Stimulated activated CD8-positive, alpha-beta memory T cell treated with anti-CD3 and anti-CD28 coated beads, Interleukin-12 subunit alpha, Interleukin-12 subunit beta, amount 100 ng/mL, for 1 hour (primary cell): ENCODE results near the gene RHBDL1.

ENCODE experiments used
- DNase-seq: peaks from one replicate; pipeline ENCODE4 v3.0.0-alpha.2; 2020; ENCODE audit warnings: low read depth

Gene RHBDL1

DNA sequence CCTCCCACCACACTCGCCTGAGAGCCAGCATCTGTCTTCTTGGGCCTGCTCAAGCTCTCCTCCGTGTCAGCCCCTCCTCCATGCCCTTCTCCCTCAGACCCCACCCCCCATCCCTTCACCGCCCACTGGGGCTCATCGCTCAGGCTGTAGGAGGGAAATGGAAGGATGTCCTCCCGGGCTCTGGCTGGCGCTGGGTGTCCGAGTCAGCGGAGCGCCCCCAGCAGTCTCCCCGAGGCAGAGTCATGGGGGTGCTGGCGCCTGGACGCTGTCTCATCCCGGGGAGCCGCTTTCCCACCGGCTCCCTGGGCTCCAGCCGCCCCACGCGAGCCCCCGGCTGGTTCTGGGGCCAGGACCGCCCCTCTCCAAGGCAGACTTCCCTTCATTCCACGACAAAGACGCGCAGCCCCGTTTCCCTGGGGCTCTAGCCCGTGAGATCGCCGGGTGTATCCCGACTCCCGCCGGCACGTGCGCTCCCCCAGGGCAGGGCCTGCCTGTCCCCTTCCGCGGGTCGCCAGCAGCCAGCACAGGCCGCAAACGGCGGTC, 45.0 kb downstream of the RHBDL1 start:
- DNase-seq, result no peak

DNA sequence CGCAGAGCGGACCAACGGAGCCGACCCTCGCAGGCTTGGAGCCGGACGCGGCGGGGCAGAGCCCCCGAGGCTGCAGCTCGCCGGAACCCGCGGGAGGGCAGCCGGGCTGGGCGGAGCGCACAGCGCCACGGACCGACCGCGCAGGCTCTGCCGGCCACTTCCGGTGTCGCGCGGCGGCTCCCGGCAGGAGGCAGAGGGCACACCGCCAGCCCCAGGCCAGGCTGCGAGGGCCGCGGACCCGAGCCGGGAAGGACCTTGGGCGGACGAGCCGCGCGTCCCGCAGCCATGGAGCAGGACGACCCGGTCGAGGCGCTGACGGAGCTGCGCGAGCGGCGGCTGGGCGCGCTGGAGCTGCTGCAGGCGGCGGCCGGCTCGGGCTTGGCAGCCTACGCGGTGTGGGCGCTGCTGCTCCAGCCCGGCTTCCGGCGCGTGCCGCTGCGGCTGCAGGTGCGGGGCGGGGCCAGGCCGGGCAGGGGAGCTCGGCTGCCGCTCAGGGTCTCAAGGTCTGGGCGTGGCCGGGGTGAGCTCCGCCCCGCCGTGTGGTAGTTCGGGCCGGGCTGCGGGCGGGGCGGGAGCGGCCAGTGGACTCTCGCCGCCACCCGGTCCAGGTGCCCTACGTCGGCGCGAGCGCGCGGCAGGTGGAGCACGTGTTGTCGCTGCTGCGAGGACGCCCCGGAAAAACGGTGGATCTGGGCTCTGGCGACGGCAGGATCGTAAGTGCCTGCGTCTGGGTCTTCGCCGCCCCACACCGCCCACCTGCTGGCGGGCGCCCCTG, 45.7 kb downstream of the RHBDL1 start, which contains the start of gene ANTKMT:
ANTKMT (plus strand) TSS at position 157 of the 775 bp plus-strand sequence; CDS start at position 286, 129 bp downstream.
- no peak for DNase-seq

DNA sequence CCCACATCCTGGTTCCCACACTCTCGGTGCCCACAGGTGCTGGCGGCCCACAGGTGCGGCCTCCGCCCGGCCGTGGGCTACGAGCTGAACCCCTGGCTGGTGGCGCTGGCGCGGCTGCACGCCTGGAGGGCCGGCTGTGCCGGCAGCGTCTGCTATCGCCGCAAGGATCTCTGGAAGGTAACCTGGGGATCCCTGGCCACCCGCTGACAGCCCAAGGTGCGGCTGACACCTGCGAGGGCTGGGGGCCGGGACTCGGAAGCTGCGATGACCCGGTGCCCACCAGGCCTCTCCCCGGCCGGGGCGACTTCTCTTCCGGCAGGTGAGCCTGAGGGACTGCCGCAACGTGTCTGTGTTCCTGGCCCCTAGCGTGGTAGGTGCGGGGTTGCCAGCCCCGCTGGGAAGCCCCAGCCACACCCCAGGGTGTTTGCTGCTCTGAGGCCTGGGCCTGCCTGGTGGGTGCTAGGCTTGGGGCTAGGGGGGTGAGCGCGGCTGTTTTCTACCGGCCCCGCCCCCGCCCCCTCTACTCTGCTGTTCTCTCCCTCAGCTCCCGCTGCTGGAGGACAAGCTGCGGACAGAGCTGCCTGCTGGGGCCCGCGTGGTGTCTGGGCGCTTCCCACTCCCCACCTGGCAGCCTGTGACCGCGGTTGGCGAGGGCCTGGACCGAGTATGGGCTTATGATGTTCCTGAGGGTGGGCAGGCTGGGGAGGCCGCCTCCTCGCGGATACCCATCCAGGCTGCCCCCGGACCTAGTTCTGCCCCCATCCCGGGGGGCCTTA, 46.5 kb downstream of the RHBDL1 start:
- DNase-seq, result no peak

DNA sequence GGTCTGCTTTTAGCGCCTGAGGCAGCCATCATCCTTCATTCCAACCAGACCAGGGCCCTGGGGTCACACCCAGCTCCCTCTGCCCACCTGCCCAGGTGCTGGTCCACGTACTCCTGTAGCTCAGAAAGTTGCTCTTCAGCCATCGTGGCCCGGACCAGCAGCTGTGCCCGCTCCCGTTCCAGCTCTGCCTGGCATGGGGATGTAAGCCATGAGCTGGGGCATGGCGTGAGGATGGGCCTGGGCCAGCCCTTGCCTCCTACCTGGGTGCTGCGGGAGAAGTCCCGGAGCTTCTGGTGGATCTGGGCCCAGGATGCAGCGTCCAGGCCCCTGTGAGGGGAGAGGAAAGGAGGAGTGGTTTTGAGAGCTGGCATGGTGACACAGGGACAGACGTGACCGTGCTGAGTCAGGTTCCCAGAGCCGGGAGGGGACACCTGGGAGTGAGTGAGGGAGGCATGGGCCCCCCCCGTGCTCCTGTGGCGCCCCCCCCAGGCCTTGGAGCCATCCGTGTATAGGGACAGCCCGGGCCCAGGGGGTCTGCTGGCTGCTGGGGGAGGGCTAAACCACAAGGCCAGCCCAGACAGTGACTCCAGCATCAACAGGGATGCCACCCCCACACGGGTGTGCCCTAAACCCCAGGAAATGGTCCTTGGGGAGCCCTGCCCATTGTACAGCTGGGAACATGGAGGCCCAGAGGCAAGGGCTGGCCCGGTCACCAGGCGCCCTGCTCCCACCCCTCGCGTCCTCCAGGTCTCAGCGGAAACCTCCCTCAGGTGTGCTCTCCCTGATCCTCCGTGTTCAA, 47.6 kb downstream of the RHBDL1 start:
- no peak for DNase-seq

DNA sequence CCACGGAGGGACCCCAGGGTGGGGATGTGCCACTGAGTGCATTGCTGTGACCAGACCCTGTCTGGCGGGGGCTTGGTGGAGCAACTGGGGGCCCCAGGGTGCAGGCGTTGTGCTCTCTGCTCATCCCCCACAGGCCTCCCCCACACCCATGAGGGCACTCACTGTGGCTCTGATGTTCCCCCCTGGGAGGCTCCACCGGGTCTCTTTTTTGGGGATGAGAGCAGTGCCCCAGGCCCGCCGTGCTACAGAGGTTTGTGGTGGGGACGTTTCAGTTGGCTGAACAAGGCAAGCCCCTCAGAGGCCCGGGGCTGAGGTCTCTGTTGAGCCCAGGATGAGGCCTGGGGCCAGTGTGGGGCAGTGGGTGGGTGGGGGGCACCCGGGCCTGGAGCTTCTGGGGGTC, 48.2 kb downstream of the RHBDL1 start:
- no peak for DNase-seq

DNA sequence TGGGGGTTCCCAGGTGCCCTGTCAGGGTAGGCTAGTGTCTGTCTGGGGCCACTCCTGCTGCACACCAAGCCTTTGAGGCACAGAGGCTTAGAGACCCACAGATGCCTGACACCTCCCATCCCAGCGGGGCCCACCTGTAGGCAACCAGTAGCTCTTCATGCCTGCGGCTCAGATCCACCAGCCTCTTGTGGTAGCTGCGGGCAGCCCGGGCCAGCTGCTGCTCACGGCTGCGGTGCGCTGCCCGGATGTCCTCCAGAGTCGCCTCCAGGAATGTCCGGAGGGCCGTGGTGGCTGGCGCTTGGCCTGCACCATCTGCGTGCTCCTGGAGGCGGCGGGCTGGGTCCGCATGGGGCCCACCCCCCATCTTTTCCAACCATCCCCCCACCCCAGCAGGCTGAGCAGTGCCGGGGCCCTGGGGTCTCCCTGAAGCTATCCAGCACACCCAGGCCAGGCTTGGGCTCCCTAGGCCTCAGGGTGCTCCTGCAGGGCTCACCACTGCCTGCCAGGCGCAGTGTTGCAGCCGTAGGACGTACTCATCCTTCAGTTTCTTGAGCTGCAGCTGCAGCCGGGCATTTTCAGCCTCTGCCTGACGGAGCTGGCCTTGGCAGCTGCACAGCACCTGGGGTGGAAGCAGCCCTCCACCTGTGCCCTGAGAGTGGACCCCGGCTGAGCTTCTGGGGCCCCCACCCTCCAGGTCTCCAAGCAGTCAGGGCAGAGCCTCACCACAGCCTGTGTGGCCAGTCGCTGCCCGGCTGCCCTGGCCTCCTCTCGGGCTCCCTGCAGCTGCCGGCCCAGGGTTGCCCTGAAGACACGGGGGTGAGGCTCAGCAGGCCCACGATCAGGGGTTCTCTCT, 48.9 kb downstream of the RHBDL1 start:
- DNase-seq, result no peak

DNA sequence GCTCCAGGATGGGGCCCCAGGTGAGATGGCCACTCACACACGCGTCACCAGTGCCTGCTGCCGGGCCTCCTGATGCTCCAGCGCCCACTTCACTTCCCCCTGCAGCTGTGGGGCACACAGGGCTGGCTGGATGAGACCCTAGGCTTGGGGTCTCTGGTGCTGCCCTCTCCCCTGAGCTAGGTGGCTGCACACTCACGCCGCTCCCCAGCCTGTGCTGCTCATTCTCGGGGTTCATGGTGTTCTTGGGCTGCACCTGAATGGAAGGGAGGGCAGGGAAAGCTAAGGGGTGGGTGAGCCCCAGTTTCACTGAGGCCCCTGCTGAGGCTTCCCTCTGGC, 49.5 kb downstream of the RHBDL1 start:
- no peak for DNase-seq

DNA sequence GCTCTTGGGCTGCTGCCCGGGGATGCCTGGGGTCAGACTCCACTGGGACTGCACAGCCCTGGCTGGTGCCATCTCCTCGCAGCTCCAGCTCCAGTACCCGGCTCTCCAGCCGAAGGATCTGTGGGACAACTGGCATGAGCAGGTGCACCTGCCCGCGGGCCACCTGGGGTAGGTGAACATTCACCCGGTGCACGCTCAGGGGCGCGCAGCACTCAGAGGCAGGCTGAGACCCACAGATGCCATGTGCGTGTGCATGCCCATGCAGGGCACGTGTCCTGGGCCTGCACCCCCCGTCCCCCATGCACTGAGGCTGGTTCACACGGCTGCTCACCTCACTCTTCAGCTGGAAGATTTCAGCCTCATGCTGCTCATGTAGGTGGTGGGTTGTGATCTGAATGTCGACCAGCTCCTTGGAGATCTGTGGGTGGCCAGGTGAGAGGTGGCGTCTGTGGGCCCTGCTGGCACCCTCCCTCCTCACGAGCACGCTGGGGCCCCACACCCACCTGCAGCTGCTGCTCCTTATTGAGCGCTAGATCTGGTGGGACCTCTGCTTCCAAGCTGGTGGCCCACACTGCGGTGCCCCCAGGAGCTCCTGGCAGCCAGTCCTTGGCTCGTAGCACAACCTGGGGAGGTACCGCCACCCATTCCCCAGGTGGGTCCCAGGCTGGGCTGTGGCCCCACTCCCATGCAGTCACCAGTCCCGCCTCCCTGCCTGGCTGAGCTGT, 50.2 kb downstream of the RHBDL1 start:
- no peak for DNase-seq

DNA sequence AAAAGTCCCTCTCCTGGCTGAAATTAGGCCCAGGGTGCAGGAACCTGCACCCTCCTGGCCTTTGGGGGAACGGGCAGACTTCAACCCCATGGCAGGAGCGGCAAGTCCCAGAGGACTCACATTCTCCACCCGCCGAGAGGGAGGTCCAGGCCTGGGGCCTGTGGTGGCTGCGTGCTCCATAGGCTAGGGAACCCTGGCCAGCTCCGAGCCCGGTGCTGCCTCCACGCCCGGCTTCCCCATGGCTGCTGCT, 50.6 kb downstream of the RHBDL1 start:
- DNase-seq, result no peak

DNA sequence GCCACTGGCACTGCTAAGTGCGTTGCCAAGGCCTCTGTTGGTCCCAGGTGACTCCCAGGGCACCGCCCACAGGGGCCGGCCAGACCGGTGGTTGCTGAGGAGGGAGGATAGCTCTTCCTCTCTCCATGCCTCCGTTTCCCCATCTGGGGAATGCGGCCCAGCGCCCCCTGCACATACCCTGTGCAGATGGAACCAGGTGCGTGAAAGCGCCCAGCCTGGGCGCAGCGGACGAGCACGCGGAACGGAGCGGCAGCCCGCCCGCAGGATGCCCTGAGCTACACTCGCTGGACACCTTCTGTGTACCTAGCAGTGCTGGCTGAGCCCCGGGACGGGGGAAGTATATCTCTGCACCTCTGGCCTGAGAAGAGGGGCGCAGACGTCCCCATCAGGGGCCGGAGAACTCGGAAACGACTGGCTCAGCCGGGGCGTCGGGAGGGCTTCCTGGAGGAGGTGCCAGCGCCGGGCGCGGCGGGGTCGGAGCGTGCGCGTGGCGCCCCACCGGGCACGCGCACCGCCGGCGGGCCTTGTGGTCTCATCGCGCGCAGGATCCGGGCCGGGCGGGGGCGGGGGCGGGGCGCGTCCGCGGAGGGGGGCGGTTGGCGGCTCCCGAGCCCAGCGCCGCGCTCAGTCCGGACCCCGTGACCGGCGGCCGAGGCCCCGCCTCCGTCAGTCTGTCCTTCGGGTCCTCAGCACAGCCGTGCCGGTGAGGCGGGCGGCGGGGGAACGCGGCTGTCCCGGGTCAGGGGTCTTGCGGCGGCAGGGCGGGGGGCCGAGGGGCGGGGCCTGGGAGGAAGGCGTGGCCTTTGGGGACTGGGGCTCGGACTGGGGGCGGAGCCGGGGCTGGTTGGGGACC, 51.2 kb downstream of the RHBDL1 start, which contains the start of the genes CCDC78 and HAGHL:
CCDC78 (minus strand) TSS at position 6 of the 853 bp plus-strand sequence. CDS start 76 bp downstream, outside the sequence.
HAGHL (plus strand) TSS at position 669 of the 853 bp plus-strand sequence. CDS start 404 bp downstream, outside the sequence.
- DNase-seq, result peak; percentile 43

DNA sequence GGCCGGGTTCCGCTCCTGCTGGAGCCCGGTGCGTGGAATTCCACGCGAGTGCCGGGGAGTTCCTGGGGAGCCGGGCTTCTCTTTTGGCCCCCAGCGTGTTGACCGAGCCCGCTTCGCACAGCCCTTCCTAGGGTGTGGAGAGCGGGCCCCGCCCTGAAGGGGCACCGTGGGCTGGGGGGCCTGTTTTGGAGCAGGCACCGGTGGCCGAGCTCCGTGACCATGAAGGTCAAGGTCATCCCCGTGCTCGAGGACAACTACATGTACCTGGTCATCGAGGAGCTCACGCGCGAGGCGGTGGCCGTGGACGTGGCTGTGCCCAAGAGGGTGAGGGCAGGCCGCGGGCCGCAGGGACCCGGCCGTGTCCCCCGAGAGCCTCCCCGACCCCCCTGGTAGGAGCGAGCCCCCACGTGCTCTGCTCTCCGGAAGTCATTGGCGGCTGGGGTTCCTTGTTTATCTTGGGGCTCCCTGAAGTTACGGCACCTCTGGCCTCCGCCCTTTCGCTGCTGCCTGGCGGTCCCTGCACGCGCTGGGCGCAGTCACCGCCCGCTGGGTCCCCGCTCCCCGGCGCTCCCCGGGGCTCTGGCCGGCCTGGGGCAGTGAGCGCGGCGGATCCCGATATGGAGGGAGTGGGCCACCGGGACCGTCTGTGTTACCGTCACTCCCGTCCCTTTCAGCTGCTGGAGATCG, 52.0 kb downstream of the RHBDL1 start:
- no peak for DNase-seq
